GM18526 (cell line): ENCODE results near the gene CEMIP2.

ENCODE experiments used
- POLR2A ChIP-seq: IDR thresholded peaks from 3 replicates; pipeline ENCODE4 v1.6.1; 2011; ENCODE audit not compliant: insufficient read length; ENCODE audit errors: extremely low read depth

Gene CEMIP2

DNA sequence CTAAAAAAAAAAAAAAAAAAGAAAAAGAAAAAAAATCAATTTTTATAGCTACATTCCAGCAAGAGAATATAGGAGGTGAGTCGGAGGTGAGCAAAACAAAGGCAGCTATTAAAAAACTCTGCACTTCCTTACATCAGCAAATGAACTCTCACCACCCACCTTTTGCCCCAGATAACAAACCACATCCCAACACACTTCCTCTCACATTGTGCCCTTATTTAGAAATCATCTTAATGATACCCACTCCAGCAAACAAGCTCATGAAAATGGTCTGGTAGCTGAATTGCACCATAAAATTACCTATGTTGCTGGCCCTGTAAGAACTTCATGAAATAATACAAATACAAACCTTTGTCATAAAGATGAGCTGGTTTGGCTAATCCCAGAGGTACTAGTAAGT is 82.9 kb downstream of the CEMIP2 start:
- no peak for TF ChIP-seq POLR2A

DNA sequence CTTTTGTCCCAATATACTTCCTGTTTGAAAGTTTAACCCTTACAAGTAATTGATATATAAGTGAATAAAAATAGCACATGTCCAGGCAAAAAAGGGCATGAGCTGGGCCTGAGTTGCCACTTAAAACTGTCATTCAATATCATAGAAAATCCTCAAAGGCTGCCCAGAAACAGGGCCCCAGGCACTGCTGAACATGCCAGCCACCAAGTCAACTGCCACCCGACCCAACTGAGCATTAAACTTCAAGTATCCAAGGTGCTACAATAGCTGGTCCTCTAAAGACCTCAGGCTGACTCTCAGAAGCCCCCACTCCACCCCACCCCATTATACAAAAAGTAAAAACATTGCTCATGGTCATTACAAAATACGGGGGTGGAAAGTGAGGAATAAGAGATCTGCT is 83.7 kb downstream of the CEMIP2 start:
- TF ChIP-seq POLR2A, result no peak

DNA sequence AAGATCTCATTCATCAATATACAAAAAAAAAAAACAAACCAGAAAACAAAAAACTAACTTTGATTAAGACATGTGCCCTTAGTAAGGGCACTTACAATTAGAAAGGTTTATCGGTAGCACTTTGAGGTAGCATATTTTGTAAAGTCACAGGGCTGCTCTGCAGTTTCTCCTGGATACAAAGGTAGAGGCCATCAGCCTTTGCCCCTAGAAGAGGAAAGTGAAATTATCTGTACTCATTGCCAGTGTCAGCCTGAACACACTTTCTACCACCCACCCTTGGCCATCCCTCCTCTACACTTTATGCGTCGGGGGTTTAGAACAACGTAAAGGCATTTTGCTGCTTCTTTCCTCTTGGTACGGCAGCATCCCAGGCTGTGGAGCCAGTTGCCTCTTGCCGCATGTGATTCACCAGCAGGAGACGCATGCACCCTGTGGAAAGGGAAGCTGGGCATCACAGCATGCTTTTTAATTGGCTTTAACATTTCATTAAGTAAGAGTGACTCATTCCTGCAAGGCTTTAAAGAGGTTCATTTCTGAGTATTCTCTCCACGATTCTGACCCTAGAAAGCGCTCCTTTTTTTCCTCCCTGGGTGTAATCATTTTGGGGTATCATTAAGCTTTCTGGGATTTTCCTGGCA is 84.6 kb downstream of the CEMIP2 start:
- no peak for TF ChIP-seq POLR2A

DNA sequence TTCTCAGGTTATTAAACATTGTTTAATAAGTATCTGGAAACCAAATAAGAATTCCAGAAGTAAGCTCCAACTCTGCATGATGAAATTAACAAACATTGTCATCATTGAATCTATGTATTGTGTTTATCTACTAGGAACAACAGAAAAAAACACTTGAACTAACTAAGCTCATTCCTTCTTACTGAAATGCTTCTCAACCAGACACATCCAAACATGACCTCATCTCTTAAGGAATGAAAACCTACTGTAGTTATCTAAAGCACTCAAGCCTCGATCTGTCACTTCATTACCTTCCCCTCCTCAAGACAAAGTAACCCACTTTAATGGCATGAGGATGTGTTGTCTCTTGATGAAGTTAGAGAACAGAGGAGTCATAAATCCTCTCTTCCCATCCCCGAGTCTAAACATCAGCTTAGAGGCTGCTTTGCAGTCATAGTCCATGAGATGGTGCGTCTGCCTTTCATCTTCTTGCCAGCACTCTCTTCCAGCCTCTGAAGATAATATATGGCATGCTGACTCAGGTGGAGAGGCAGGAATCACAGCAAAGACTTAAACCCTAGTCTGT is 86.5 kb downstream of the CEMIP2 start:
- TF ChIP-seq POLR2A, result no peak

DNA sequence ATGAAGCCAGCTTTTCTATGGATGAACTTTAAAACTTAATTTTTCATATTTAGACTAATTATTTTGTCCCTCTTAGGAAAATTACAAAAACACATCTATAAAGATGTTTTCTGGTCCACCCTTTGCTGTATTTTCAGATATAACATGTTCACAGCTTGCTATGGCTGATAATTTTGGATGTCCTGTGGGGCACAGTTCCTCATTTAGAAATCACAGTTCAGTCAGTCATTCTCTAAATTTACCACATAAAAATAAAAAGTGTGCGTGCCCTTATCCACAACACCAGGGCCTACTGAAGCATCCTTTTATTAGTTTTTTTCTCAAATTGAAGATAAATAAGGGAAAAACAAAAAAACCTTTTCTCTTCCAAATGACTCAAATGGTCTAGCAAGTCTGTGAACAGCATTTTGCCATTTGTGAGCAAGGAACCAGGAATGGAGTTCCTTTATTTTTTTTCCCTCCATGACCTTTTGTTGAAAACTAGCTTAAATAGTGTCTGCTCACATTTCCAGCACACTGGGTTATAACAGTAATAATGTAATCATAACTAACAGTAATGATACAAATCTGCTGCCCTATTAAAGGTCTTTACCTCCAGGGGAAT is 87.1 kb downstream of the CEMIP2 start:
- no peak for TF ChIP-seq POLR2A

DNA sequence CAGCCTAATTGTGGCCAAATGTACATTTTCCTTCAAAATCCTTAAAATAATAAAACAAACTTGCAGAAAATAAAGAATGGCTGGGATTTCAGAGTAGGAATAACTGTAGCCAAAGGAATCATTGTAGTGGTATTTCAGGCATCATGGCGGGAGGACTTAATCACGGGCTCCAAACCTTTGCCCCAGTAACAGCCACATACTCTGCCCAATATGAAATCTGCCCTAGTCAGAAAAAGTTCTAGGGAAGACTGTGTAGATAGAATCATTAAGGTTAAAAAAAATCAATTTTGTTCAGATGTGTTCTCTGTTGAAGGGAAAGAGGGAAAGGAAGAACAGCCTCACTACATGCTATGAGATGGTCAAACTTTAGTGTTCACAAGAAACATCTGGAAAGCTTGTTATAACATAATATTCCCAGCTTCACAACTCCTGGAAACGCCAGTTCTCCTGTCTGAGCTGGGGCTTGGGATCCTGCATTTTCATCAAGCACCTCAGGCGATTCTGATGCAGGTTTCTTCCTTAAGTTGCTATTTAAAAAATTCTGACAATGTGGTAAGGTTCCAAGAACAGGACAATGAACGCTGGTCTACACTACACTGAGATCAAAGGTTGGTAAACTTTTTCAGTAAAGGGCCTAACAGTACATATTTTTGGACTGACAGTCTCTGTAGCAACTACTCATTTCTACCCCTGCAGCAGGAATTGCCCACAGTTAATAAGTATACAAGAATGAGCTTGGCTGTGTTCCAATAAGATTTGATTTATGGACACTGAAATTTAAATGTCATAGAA is 87.9 kb downstream of the CEMIP2 start:
- TF ChIP-seq POLR2A, result no peak

DNA sequence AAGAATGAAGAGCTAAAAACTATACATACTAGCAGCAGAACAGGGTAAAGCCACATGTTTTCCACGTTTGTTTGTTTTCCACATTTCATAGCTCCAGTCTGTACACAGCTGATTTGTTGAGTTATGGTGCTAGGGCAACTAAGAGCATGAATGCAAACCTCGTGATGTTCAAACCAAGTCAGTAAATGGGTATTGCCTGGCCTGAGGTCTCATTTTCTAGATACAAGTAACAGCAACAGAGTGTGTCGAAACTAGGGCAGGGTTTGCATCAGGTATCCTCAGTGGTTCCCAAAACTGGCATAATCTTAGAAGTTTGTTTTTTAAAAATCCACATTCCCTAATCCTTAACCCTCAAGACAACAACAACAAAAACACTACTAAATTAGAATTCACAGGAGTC is 89.3 kb downstream of the CEMIP2 start:
- no peak for TF ChIP-seq POLR2A

DNA sequence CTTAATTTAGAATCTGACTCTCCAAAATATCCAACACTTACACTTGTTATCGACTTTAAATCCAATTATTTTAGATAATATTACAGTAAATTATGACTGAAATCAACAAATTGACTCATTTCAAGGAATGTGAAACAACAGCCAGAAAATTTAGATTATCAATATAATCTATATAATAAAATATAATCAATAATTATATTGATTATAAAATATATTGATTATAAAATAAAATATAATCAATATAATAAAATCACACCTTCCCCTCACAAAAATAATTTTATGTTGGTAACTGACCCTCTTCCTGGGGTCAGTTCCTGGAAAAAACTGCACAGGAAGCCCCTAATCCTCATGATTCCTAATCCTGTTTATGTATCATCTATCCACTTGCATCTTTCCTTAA is 91.1 kb downstream of the CEMIP2 start:
- no peak for TF ChIP-seq POLR2A

DNA sequence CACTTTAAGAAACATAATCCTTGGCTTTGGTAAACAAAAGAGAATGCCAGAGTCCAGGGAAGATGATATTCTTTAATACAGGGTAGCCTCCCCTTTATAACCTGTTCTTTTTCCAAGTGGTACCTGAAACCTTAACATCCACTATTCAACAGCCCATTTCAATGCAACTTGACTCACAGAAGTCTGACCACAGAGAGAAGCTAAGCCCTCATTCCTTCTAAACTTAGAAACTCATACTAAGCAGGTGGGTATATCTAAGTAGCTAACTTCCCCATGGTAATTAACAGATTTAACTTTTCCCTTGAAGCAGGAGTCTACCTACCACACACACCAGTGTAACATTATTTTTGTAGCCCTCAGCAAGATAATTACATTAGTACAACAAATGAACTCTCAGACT is 91.9 kb downstream of the CEMIP2 start:
- TF ChIP-seq POLR2A, result no peak

DNA sequence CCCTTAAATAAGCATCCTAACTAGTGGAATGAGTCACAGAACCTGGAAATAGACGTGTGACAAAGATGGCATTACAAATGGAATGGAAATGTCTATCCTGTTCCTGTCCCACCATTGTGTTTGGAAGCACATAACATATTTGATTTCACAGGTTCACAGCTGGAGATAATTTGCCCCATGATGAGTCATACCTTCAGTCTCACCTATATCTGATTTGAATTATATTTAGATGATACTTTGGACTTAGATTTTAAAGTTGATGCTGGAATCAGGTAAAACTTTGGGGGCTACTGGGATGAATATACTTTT is 92.5 kb downstream of the CEMIP2 start:
- TF ChIP-seq POLR2A, result no peak

DNA sequence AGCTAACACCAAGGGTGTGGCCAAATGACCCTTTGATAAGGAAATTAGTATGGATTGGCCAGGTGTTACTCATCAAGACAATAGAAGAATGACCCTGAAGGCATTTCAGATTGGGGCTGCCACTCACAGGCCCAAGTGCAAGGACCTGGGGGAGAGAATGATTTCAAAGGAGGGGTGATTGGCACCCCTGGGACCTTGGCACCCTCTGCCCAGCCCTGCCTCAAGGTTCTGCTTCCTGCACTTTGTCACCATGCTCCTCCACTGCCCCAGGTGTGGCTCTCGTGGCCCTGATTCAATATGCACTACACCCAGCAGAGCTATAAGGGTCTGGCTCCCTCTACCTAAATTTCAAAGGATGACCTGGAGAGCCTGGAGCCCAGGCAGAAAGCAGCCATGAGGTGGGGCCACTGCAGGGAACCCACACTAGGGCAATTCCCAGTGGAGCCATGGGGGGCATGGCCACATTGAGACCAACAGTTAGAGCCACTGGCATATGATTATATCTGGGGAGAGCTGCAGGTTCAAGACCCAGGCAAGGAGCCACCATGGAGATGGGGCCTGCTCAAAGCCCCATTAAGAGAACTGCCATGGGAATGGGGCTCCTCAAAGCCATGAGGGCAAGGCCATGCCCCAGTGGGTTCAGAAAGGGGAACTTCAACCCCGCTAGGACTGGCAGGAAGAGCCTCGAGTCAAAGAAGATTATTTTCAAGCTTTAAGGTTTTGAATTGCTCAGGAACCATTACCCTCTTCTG is 93.0 kb downstream of the CEMIP2 start:
- TF ChIP-seq POLR2A, result no peak

DNA sequence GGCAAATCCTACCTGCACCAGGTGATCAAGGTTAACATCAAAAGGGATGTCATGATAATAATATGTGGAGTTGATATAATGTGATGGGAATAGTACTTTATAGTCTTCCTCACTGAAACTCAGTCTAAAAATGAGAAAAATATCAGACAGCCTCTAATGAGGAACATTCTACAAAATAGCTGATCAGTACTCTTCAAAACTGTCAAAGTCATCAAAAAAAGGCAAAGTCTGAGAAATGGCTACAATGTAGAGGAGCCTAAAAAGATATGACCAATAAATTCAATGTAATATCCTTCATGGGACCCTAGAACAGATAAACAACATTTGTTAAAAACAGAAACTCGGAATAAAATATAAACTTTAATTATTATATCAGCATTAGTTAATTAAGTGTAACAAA is 95.7 kb downstream of the CEMIP2 start:
- TF ChIP-seq POLR2A, result no peak

DNA sequence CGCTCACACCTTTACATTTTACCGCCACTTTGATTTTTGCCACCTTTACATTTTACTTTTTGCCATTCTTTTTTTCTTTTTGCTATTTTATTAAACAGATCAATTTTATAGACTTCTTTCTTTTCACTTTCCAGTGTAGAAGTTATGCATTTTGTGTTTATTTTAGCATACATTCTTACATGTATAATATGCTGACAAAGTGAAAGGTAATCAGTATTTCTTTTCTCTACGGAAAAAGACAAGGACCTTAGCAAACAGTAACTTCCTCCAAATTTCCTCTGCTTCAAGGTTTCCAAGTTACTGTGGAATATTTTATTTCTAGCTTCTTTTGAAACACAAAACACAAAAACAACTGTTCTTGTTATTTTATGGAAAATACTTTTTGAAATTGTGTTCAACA is 97.0 kb downstream of the CEMIP2 start:
- no peak for TF ChIP-seq POLR2A

DNA sequence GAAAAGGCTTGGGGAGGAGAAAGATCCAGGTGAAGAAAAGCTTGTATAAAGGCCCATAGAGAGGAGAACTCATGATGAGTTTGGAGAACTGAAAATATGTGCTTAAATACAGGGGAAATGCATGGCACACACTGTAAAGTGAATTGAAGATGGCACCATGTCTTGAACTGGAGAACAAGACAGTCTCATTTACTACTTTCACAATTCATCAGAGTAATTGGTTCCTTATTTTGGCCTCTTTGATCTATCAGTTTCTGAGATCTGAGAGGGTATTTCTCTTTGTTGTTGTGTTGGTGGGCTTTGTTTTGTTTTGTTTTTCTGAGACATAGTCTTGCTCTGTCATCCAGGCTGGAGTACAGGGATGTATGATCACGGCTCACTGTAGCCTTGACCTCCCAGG is 98.2 kb downstream of the CEMIP2 start:
- no peak for TF ChIP-seq POLR2A

DNA sequence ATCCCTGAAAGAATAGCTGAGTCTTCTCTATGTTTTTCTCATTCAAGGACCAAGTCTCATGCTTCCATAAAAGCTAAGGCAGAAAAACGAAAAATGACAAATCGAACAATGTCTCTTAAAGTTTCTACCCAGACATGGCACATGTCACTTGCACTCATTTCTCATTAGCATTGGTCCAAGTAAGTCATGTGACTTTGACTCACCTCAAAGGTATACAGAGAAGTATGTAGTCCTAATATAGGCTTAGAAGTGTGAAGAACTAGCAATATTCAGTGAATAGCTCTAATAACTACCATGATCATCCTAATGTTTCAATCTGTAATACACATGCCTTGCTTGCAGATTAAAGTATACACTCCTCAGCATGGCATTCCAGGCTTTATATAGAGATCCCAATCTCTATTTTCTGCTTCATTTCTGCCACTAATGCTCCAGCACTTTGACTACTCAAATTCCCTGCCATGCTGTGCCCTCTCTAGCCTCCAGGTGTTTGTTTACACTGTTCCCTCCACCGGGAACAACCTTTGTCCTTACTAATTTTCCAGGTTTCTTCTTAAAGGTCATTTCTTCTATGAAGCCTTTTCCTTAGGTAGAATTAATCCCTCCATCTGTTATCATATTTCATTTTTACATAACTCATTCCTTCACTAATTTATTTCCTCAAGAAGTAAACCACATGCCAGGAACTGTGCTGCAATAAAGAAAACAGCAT is 98.9 kb downstream of the CEMIP2 start:
- TF ChIP-seq POLR2A, result no peak
